Kidney capillary endothelial cell (primary cell): ENCODE measurements around the gene PHLPP1.

Source experiments
- DNase-seq: peaks from one replicate; pipeline ENCODE4 v3.0.0-alpha.2; 2018; ENCODE audit warnings: low spot score

PHLPP1 gene

GRCh38 chr18:62810682-62811081, 95.3 kb downstream of the PHLPP1 start:
- DNase-seq: no peak

- DNase-seq: no peak
These were observed 96.3 kb downstream of the PHLPP1 start for GRCh38 chr18:62811674-62812073.

DNA sequence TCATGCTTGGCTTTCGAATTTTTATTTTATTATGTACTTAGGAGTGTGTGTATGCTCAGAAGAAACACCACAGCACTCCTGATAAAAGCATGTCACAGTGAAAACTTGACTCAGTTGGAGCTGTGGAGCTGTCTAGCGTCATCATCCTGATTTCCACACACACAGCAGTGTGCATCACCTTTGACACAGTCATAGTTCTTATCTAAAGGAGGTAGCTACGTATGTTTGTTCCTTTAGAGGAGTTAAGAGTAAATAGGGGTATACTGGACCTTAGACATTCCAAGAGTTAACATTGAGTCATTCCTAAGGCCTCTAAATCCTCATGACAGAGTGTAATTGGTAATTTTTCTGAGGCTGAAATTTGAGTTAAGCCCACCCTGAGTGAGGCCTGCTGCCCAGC, 96.9 kb downstream of the PHLPP1 start:
- no peak for DNase-seq

DNA sequence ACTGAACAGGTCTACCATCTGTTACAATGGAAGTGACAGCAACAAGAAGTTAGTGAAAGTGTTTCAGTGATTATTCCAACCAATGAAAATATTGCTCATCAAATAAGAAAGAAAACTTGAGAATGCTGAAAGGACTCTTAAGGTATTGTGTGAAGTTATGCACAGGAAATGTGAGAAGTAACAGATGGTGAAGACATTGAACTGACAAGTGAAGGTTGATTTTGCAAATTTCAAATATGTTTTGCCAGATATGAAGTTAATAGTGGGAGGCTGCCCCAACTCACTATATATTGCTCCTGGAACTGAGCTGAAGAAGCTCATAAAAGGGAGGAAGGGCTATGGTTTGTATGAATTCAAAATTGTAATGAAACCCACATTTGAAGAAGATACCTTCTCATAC, 97.5 kb downstream of the PHLPP1 start:
- DNase-seq: no peak

GRCh38 chr18:62814132-62814759, 98.9 kb downstream of the PHLPP1 start:
- no peak for DNase-seq

DNA sequence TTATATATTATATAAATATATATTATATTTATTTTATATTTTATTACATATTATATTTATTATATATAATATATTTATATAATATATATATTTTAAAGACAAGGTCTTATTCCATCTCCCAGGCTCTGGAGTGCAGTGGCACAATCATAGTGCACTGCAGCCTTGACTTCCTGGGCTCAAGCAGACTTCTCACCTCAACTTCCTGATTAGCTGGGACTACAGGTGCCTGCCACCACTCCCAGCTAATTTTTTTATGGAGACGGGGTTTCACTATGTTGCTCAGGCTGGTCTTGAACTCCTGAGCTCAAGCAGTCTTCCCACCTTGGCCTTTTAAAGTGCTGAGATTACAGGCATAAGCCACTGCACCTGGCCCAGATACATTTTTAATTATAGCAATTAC, 110.0 kb downstream of the PHLPP1 start:
- no peak for DNase-seq

DNA sequence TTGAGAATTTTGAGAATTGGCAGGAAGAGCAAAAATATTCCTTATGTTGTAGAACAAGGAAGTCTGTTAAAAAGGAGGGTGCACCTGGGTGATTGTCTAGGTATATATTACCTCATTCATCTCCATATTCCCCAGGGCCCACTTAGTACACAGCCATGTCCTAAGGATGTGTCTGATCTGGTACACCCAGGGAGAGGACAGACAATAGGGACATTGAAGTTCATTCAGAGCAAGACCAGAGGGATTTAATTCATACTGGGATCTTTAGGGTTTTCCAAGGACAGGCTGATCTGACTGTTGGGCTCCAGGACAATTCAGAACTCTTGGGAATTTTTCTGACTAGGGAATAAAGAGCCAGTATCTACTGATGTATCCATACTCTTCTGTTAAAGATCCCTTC, 112.1 kb downstream of the PHLPP1 start:
- DNase-seq: no peak

- no peak for DNase-seq
These were observed 112.8 kb downstream of the PHLPP1 start for GRCh38 chr18:62828091-62828640.

DNA sequence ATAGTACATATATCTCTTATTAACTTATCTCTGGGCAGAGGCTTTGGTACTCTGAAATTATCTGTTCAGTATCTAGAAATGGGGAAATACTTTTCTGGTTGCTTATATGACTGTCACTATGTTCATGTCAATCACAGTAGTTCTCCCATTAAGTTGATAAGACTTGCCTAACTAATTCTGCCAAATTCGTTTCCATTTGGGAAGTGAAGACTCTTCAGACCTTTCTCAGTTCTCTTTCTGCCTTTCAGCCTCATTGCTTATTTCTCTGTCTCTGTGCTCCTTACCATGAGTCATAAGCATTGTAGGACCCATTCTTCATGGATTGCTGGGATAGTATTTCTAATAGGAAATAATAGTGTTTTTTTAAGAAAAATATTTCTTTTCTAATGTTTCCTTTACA, 113.5 kb downstream of the PHLPP1 start:
- no peak for DNase-seq

GRCh38 chr18:62829936-62830335, 114.6 kb downstream of the PHLPP1 start:
- DNase-seq: no peak

DNA sequence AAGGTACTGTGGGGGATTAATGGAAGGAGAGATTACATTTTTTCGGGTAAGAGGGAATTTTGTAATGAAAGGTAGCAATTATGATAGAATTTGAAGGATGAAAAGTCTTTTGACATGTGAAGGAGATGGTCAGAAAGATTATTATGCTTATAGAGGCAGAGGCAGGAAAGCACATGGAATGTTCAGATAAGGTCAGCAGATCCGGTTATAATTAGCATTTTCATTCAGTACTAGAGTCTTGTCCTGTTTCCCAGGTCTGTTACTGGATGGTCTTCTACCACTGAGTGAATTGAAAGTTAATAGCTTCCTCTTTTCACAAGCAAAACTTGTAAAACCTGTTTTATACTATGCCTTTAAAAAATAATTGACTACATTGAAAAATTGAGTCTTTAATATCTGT, 116.9 kb downstream of the PHLPP1 start:
- DNase-seq: no peak

DNA sequence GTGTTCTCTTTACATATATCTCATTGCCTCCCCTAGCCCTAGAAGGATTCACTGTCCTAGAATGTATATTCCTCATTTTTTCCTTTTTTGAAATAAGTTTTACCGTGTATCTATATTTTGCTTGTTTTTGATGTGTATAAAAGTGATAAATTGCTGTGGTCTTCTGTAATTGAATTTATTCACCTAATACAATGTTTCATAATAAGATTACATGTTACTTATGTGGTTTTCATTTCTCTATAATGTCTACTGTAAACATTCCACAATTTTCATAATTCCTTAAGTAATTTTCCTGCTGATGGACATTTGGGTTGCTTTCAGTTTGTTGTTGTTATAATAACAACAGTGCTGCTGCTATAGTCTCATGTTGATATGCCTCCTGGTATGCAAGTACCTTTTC, 118.2 kb downstream of the PHLPP1 start:
- DNase-seq: no peak

GRCh38 chr18:62834715-62835114, 119.4 kb downstream of the PHLPP1 start:
- no peak for DNase-seq

DNA sequence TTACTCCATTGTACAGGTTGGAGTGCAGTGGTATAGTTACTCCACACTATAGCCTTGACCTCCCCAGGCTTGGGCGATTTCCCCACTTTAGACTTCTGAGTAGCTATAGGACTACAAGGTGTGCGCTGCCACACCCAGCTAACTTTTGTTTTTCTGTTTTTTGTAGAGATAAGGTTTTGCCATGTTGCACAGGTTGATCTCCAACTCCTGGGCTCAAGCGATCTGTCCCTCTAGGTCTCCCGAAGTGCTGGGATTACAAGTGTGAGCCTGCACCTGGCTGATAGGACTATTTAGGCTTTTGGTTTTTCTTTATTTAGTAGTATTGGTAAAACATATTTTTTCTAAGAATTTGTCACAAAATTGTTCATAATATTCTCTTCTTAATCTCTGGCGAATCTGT, 121.7 kb downstream of the PHLPP1 start:
- no peak for DNase-seq

- DNase-seq: no peak
These were observed 123.2 kb downstream of the PHLPP1 start for GRCh38 chr18:62838475-62839098.

GRCh38 chr18:62839874-62840713, 124.8 kb downstream of the PHLPP1 start:
- DNase-seq: no peak

DNA sequence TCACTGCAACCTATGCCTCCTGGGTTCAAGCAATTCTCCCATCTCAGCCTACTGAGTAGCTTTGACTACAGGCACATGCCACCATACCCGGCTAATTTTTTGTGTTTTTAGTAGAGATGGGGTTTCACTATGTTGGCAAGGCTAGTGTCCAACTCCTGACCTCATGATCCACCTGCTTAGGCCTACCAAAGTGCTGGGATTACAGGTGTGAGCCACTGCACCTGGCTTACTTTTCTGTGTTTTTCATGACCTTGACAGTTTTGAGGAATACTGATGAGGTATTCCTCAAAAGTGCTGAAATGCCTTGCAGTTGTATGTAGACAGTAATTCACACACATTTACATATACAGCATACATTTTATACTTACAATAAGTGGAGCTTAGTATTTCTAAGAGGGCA, 126.1 kb downstream of the PHLPP1 start:
- no peak for DNase-seq

DNA sequence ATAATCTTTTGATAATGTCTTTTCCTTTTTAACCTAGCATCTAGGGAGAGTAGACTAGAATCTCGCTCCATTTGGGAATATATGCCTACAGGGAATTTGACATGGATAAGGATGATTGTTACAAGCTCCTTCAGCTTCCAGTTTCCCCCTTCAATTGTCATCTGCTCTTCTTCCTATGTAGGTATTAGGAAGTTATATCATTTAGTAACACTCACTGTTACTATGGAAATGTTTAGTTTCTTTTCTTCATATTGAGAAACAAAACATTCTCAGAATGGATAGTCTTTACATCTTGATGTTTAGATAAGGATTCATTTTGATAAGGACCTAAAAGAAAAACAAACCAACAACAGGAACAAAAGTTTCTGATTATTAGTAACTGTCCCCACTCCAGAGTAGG, 127.6 kb downstream of the PHLPP1 start:
- DNase-seq: no peak

DNA sequence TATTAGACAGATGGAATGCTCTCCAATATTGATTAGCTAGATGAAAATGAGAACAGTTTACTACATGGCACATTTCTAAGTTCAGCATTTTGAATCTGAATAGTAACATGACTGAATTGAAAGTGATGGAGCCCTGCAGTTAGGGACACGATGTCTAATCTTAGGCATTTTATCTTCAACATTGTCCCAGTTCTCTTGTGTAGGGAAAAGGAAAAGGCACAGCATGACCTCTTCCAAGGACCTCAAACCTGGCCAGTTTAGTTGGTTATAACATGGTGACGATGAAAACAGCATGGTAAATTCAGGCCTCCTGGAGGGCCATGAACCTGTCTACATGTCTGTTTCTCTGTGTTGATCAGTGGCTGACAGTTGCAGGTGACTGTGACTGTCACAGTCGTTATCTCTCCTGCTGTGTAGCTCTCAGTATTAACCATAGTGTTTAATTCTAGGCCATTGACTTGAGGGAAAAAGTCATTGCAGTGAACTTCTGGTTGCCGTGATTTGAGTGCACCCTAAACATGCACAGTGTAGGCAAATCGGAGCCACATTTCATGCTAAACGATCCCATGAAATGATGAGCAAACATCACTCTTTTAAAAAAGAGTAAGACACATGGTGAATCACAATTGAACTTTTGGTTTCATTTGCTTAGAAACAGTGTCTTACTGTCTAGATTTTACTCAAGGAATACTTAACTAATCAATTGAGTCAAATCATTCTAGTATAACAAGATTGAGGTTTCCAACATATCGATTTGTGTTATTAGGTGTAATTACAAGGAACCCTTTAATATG, 129.7 kb downstream of the PHLPP1 start:
- DNase-seq: no peak

- no peak for DNase-seq
These were observed 131.0 kb downstream of the PHLPP1 start for GRCh38 chr18:62846313-62846712.

DNA sequence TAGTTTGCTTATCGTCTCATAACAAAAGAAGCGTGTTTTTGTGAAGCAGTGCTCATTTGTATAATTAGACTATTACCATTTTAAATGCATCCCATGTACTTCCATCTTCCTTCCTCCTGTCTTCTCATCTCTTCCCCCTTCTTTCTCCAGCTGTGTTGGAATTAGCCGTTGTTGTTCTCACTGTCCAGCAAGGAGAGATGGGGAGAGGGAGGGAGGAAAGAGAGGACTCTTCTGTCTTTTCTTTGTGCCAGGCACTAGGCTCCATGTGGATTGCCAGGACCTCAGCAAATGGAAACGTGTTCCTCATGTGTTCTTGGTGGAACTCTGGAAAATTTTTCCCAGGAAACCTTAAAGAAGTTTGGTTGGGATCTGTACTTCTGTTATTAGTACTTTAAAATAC, 131.7 kb downstream of the PHLPP1 start:
- no peak for DNase-seq

GRCh38 chr18:62848946-62849345, 133.6 kb downstream of the PHLPP1 start:
- DNase-seq: no peak
